ENCODE measurements around the gene KRIT1. TPM values are rescaled to one million over a fixed set of nuclear protein-coding genes. Genes with fewer than 3 reads are reported as not detected.

Gene KRIT1
- total RNA-seq, 1 donor from 2014 or later, result 28.0 TPM

DNA sequence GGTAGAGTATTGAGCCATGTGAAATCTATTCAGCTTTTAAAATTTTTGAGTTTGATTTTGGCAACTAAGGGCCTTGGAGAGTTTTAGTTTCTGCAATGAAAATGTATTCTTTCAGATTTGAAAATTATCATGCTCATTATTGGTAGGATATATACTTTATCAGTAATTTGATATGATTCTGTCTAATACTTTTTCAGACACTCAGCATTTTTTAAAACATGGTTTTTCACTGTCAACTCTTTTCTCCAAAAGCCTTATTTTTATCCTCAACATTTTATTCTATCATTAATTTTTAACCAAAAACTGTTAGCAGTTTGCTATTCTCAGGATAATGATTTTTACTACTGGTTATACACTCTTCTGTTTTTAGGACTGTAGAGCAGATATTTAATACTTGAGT is 4.9 kb upstream of the KRIT1 start:
- no peaks in the 10 kb centered on the region for H3K27me3 Mint-ChIP-seq (ENCODE audit: low read depth)
- no peaks in the 10 kb centered on the region for H3K9me3 Mint-ChIP-seq (ENCODE audit: low read depth)

DNA sequence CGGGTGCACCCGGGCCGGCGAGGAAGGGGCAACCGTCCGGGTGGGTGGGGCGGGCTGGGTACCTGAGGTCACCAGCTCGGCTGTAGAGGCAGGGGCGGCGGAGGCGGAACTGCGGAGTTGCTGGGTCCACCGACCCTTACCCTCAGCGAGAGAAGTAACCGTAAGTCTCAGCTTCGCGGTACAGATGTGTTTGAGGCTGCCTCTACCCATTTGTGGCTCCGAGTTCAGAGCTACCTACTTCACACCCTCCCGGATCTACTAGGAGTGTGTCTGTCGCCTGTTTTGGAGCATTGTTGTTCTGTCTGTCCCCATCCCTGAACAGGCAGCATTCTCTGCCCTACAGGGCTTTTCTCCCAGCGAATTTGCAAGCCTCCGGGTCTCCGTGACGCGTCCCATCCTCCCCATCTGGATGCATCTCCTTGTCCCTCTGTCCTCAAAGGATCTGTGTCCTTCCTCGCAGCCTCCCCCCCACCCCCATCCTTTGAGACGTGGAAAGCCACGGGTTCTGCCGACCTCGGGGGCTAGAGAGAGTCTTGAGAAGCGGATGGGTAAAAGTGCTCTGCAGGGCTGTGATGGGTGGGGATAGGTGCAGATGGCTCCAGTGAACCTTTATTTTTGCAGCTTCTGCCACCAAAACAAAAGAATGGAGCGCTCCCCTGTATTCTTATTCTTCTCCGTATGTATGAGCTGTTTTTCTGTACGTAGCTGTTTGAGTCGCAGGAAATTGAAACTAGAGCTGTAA is 817 bp upstream of the KRIT1 start:
- Mint-ChIP-seq H3K4me3 (ENCODE audit: unreplicated experiment) (peak overlapping the region; percentile 99), H3K4me1 (ENCODE audit: low read depth) (peaks cover 47% of the 10 kb centered on the region), H3K27me3 (ENCODE audit: low read depth) (no peaks in the 10 kb centered on the region), H3K9me3 (ENCODE audit: low read depth) (no peaks in the 10 kb centered on the region), H3K27ac (ENCODE audit: unreplicated experiment) (peak overlapping the region; percentile 85), H3K36me3 (ENCODE audit: low read depth) (peaks cover 2% of the 10 kb centered on the region)
- TF ChIP-seq, protein P1, sequence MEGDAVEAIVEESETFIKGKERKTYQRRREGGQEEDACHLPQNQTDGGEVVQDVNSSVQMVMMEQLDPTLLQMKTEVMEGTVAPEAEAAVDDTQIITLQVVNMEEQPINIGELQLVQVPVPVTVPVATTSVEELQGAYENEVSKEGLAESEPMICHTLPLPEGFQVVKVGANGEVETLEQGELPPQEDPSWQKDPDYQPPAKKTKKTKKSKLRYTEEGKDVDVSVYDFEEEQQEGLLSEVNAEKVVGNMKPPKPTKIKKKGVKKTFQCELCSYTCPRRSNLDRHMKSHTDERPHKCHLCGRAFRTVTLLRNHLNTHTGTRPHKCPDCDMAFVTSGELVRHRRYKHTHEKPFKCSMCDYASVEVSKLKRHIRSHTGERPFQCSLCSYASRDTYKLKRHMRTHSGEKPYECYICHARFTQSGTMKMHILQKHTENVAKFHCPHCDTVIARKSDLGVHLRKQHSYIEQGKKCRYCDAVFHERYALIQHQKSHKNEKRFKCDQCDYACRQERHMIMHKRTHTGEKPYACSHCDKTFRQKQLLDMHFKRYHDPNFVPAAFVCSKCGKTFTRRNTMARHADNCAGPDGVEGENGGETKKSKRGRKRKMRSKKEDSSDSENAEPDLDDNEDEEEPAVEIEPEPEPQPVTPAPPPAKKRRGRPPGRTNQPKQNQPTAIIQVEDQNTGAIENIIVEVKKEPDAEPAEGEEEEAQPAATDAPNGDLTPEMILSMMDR (IDR thresholded peaks at IDR 0.05), result peak; percentile 14
- DNase-seq (ENCODE audit: low spot score), result no peak

More for the DNA sequence above, 4.9 kb upstream of the KRIT1 start:
- H3K4me1 Mint-ChIP-seq (ENCODE audit: low read depth), result peaks cover 51% of the 10 kb centered on the region
- peaks cover 6% of the 10 kb centered on the region for H3K36me3 Mint-ChIP-seq (ENCODE audit: low read depth)
- no peak for DNase-seq (ENCODE audit: low spot score)
- TF ChIP-seq, protein P1 (IDR thresholded peaks at IDR 0.05), result no peak
- no peak overlapping the region for H3K4me3 Mint-ChIP-seq (ENCODE audit: unreplicated experiment)
- no peak overlapping the region for H3K27ac Mint-ChIP-seq (ENCODE audit: unreplicated experiment)

DNA sequence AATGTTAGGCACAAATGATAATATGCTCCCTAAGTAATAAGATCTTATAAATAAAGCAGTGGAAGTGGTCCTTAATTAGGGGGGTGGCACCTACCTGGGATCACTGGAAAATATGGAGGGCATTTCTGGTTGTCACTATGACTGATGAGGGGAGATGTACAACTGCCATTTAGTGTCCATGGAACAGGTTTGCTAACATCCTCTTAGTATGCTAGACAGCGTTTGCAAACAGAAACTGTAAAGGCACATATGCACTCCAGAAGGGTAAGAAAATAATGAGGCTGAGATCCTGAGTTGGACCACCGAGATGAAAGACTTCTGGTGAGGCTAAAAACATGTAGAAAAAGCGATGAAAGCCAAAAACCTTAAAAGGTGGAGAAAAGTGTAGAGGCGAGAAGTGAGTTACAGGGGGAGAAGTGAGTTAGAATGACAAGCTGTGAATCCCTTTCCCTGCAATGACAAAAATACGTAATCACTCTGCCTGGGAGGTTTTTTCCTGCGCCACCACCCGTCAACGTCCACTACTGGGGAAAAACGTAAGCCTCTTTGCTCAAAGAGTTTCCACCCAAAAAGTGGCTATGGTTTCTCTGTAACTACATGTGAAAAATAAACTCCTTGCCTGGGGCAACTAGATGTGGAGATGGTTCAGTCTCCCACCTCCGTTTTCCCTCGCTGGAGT is 767 bp downstream of the KRIT1 start:
- Mint-ChIP-seq H3K4me1 (ENCODE audit: low read depth) (peaks cover 38% of the 10 kb centered on the region), H3K27ac (ENCODE audit: unreplicated experiment) (peak overlapping the region; percentile 100), H3K4me3 (ENCODE audit: unreplicated experiment) (peak overlapping the region; percentile 99), H3K36me3 (ENCODE audit: low read depth) (peaks cover 2% of the 10 kb centered on the region), H3K9me3 (ENCODE audit: low read depth) (no peaks in the 10 kb centered on the region), H3K27me3 (ENCODE audit: low read depth) (no peaks in the 10 kb centered on the region)
- TF ChIP-seq, protein P1 (IDR thresholded peaks at IDR 0.05), result peak; percentile 36
- DNase-seq (ENCODE audit: low spot score), result no peak

DNA sequence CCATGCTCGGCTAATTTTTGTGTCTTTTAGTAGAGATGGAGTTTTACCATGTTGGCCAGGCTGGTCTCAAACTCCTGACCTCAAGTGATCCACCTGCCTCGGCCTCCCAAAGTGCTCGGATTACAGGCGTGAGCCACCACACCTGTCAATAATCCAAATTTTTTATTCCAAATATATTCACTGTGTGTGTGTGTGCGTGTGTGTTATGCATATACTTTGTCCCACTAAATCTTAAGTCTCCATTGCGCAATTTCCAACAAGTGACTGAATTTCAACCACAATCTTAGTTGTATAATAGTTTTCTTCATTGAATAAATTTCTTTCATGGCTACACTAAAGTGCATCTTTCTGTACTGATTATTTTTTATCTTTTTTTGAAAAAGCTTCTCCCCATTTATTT is 2.7 kb downstream of the KRIT1 start:
- Mint-ChIP-seq H3K36me3 (ENCODE audit: low read depth) (peaks cover 4% of the 10 kb centered on the region), H3K27ac (ENCODE audit: unreplicated experiment) (no peak overlapping the region), H3K4me3 (ENCODE audit: unreplicated experiment) (no peak overlapping the region), H3K4me1 (ENCODE audit: low read depth) (peaks cover 30% of the 10 kb centered on the region), H3K9me3 (ENCODE audit: low read depth) (no peaks in the 10 kb centered on the region), H3K27me3 (ENCODE audit: low read depth) (no peaks in the 10 kb centered on the region)
- TF ChIP-seq, protein P1 (IDR thresholded peaks at IDR 0.05), result no peak
- DNase-seq (ENCODE audit: low spot score), result no peak

DNA sequence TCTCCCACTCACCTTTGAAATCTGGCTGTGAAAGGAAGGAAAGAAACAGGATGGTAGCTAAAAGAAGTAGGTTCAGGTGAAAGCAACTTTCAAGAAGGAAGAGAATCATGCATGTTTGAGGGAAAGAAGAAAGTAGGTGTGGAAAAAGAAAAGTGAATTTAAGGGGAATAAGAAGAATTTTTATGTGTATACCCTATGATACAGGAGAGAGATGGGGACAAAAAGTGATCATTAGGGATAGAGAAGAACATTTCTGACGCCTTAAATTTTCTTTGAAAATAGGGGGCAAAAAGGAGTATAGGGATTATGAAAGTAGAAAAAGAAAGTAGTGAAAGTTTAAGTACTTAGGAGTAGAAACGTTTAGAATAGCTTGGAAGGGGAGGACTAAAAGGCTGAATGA is 15.2 kb downstream of the KRIT1 start:
- Mint-ChIP-seq H3K4me3 (ENCODE audit: unreplicated experiment) (no peak overlapping the region), H3K36me3 (ENCODE audit: low read depth) (peaks cover 36% of the 10 kb centered on the region), H3K27ac (ENCODE audit: unreplicated experiment) (no peak overlapping the region), H3K27me3 (ENCODE audit: low read depth) (no peaks in the 10 kb centered on the region), H3K4me1 (ENCODE audit: low read depth) (no peaks in the 10 kb centered on the region), H3K9me3 (ENCODE audit: low read depth) (no peaks in the 10 kb centered on the region)
- TF ChIP-seq, protein P1 (IDR thresholded peaks at IDR 0.05), result no peak
- DNase-seq (ENCODE audit: low spot score), result no peak
